GM12873 (cell line): Measurements from ENCODE around the gene RASGRP3.

Experiments used
- TF ChIP-seq, protein P1 (sequence below): IDR thresholded peaks from 2 replicates; pipeline ENCODE4 v1.5.1; 2012; ENCODE audit warnings: low read depth, mild to moderate bottlenecking, moderate library complexity, low read length, control low read depth; ENCODE audit not compliant: insufficient read depth; ENCODE audit errors: missing control alignments

The RASGRP3 gene

DNA sequence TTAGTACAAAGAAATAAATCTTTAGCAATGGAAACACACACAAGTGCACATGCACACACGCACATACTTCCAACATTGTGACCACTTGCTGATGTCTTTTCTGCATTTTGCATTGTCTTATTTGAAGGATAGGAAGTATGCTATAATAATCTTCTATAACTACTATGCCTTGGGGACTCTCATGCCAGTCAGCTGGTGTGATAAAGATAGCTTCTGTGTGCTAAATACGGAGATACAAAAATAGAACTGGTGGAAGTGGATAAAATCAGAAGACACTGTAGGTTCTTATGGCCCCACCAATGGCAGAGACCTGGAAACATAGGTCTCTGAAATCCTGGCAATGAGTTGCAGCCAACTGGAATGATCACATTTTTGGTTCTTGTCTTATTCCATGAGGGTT lies 31.5 kb upstream of the RASGRP3 start:
- TF ChIP-seq, protein P1, sequence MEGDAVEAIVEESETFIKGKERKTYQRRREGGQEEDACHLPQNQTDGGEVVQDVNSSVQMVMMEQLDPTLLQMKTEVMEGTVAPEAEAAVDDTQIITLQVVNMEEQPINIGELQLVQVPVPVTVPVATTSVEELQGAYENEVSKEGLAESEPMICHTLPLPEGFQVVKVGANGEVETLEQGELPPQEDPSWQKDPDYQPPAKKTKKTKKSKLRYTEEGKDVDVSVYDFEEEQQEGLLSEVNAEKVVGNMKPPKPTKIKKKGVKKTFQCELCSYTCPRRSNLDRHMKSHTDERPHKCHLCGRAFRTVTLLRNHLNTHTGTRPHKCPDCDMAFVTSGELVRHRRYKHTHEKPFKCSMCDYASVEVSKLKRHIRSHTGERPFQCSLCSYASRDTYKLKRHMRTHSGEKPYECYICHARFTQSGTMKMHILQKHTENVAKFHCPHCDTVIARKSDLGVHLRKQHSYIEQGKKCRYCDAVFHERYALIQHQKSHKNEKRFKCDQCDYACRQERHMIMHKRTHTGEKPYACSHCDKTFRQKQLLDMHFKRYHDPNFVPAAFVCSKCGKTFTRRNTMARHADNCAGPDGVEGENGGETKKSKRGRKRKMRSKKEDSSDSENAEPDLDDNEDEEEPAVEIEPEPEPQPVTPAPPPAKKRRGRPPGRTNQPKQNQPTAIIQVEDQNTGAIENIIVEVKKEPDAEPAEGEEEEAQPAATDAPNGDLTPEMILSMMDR, result no peak

DNA sequence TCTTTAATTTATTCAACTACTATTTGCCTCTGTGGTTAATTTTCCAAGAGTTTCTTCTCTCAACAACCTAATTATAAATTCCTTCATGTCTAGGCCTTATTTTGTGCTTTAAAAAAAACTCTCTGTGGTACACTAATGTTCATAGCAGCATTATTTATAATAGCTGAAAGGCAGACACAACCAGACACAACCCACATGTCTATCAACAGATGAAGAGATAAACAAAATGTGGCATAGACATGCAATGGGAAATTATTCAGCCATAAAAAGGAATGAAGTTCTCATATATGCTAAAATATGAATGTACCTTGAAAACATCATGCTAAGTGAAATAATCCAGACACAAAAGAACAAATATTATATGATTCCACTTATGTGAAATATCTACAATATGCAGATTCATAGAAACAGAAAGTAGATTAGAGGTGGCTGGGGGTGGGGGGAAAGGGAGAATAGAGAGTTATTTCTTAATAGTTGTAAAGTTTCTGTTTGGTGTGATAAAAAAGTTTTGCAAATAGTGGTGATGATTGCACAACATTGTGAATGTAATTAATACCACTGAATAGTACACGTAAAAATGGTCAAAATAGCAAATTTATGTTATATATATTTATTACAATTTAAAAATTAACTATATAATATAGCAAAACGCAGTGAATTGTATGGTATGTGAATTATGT lies 28.1 kb upstream of the RASGRP3 start:
- TF ChIP-seq, protein P1, result no peak

DNA sequence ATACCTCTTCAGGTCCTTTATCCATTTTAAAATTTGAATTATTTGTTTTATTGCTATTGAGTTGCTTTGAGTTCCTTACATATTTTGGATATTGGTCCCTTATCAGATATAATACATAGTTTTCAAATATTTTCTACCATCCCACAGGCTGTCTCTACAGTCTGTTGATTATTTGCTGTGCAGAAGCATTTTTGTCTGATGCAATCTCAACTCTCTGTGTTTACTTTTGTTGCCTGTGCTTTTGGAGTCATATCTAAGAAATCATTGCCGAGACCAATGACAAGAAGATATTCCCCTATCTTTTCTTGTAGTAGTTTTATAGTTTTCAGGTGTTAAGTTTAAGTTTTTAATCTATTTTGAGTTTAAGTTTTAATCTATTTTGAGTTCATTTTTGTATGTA lies 25.2 kb upstream of the RASGRP3 start:
- TF ChIP-seq, protein P1, result no peak

DNA sequence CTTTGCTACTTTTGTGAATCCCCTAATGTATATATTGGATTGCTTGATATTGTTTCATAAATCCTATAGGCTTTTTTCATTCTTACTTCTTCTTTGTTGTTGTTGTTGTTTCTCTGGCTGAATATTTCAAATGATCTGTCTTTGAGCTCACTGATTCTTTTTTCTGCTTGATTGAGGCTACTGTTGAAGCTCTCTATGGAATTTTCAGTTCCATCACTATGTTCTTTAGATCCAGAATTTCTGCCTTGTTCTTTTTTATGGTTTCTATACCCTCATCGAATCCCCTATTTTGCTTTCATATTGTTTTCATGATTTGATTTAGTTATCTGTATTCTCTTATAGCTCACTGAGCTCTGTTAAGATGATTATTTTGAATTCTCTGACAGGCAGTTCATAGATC lies 24.6 kb upstream of the RASGRP3 start:
- TF ChIP-seq, protein P1, result no peak

DNA sequence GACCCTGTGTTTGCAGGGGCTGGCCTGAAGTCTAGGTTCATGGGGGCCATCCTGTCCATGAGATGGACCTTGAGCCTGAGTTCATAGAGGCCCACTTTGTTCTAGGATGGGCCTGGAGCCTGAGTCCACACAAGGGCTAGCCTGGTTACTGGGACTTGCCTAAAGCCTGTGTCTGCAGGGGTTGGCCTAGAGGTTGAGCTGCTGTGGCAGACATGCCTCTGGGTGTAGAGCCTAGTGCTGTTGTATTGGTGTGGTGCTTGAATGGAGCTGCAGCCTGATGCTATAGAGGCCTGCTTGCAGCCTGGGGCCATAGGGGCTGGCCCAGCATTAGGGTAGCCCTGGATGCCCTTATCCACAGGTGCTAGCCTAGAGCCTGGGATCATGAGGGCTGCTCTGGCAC lies 23.9 kb upstream of the RASGRP3 start:
- TF ChIP-seq, protein P1, result no peak

DNA sequence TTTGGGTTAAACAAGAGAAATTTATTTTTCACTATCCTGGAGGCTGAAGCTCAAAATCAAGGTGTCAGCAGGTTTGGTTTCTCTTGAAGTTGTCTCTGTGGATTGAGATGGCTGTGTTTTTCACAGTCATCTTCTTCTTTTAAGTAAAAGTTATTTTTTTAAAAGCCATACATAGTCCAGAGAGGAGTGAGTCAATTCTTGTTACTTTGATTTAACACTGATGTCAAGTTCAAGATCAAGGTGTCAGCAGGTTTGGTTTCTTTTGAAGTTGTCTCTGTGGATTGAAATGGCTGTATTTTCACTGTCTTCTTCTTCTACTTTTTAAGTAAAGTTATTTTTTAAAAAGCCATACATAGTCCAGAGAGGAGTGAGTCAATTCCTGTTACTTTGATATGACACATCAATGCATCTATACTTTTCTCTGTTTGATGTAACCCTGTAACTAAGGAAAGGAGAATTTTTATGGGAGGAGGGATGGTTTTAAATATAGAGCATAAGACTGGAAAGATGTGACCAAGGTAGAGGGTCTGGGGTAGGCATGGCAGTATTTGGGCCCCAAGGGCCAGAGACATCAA lies 22.5 kb upstream of the RASGRP3 start:
- TF ChIP-seq, protein P1, result no peak

DNA sequence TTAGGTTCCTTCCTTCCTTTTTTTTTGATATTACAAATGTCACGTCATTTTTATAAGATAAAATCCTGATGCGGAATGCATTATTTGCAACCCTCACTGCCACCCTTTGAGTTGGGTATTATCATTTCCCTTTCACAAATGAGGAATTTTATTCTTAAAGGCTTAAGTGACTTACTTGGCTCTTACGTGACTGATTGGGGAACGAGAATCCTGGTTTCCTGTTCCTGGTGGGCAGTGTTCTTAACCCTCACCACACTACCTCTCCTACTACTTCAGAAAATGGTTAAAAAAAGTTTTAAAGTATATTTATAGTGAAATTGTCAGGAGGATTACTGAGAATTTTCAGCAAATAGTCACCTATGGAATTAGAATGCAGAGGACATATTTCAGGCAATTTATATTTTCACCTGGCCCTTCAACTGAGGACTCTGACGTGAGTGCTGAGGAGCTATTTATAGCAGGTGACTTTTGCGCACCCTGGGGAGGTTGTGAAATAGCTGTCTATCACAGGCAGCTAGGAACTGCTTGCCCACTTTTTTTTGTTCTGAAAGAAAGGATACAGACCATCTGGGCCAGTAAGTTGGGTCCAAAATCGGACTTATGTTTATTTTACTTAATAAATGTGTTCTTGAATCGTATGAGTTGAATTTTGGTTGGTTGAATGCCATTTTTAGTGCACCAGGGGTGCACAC lies 18.7 kb upstream of the RASGRP3 start:
- TF ChIP-seq, protein P1, result no peak
